A673 (cell line): ENCODE data around the gene ZNF28.

Experiments used
- EZH2 ChIP-seq: fragments of 200-600 bp; sonication (generic); IDR thresholded peaks from 2 replicates; pipeline ENCODE4 v1.6.1; 2017; ENCODE audit warnings: borderline replicate concordance, low read depth, mild to moderate bottlenecking, mixed read lengths, antibody characterized with exemption, low read length; ENCODE audit not compliant: poor library complexity, severe bottlenecking
- TF ChIP-seq, protein P1 (sequence below): fragments of 300-800, 200-600 bp; sonication (generic); conservative IDR thresholded peaks from 2 replicates; pipeline ENCODE4 v1.5.1; 2017; ENCODE audit warnings: low read depth, mild to moderate bottlenecking, antibody characterized with exemption, low read length, moderate library complexity, mixed read lengths

- TF ChIP-seq, protein P1, sequence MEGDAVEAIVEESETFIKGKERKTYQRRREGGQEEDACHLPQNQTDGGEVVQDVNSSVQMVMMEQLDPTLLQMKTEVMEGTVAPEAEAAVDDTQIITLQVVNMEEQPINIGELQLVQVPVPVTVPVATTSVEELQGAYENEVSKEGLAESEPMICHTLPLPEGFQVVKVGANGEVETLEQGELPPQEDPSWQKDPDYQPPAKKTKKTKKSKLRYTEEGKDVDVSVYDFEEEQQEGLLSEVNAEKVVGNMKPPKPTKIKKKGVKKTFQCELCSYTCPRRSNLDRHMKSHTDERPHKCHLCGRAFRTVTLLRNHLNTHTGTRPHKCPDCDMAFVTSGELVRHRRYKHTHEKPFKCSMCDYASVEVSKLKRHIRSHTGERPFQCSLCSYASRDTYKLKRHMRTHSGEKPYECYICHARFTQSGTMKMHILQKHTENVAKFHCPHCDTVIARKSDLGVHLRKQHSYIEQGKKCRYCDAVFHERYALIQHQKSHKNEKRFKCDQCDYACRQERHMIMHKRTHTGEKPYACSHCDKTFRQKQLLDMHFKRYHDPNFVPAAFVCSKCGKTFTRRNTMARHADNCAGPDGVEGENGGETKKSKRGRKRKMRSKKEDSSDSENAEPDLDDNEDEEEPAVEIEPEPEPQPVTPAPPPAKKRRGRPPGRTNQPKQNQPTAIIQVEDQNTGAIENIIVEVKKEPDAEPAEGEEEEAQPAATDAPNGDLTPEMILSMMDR, result no peak
- TF ChIP-seq EZH2, result no peak
Observed at GRCh38 chr19:52785506-52785905, 35.9 kb downstream of the ZNF28 start.
